NCI-H1694 (cell line): ENCODE data around the gene DYSF.
A peak's percentile ranks its signal among the peaks of the same experiment; 100 is the strongest.

Source experiments
- DNase-seq: peaks from one replicate; lab custom pipeline; 2025; lab: John Stamatoyannopoulos, UW

Gene DYSF

DNA sequence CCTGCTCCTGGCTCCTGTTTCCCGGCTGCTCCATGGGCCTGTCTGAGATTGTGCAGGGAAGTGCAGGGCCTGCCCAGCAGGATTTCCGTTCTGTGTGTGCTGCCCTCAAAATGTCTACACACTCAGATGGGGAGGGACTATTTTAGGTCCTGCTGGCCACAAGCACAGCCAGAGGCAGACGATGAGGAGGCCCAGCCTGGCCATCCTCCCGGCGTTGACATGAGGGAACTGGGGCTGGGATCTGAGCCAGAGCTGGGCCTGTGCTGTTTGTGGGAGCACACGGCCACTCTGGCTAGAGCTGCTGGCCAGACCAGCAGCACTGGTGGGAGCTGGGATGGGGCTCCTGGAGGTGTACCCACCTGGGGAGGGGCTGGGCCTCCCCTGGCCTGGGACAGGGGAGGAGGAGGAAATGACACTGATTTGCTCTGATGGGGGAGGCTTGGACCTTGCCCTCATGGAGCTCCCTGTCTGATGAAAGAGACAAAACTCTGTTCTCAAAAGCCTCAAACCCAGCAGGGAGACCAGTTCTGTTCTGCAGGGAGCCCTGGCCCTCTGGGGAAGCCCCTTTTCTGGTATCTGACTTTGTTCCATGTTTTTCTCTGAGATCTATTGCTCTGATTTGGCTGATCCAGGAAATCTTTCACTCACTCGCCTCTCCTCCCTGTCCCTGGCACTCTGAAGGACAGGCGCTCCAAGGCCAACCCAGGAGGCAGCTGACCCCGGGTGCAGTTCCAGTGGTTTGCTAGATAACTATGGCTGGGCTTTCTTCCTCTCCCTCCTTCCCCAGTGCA is 161.8 kb downstream of the DYSF start:
- DNase-seq, result no peak

DNA sequence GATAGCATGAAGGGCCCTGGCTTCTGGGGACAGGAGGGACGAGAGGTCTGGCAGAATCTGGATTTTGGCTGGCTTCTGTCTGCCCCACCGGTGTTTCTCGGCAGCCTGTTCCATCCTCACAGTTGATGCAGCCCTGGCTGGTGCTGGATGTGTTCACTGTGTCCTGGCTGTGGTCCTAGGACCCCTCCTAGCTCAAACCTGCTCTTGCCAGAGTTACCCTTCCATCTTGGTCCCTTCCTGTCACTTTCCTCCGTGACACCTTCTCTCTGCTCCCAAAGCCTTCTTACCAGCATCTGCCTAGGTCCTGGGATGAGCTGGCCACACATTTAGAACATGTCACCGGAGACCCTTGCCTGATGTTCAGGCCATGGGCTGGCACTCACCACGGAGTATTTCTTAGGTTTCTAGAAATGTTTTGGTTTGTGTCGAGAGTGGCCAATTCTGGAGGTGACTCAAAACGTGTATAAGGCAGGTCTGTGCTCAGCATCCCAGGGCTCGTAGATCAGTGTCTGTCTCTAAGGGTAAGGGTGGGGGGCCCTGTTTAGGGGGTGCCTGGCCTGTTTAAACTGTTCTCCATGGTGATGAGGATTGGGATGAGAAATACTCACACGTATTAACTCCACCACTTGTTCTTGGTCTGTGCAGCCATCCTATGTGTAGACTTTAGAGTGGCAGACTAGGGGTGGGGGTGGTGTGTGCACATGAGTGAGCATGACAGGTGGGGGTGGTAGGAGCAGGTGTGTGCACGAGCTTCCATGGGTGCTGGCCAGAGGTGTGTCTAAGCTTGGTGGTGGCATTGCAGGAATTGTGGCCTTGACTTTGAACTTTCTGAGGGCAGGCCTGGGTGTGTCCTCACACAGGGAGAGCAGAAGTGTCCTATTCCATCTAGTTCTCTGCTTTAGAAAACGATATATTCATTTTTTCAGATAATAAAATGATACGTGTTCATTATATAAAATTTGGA is 162.7 kb downstream of the DYSF start:
- no peak for DNase-seq

DNA sequence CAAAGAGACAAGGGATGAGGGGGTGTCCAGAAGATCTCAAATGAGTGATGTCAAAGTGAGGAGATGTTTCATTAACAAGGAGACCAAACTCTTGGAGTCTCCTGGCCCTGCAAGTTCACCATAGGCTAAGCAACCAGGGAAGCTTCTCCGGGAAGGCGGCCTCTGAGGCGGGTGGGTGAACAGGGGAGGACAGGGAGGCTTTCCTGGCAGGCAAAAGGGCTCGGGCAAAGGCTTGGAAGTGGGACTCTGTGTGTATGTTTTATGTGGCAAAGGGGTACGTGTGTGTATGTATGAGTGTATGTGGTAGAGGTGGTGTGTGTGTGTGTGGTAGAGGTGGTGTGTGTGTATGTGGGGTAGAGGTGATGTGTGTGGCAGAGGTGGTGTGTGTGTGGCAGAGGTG is 163.9 kb downstream of the DYSF start:
- DNase-seq, result no peak

DNA sequence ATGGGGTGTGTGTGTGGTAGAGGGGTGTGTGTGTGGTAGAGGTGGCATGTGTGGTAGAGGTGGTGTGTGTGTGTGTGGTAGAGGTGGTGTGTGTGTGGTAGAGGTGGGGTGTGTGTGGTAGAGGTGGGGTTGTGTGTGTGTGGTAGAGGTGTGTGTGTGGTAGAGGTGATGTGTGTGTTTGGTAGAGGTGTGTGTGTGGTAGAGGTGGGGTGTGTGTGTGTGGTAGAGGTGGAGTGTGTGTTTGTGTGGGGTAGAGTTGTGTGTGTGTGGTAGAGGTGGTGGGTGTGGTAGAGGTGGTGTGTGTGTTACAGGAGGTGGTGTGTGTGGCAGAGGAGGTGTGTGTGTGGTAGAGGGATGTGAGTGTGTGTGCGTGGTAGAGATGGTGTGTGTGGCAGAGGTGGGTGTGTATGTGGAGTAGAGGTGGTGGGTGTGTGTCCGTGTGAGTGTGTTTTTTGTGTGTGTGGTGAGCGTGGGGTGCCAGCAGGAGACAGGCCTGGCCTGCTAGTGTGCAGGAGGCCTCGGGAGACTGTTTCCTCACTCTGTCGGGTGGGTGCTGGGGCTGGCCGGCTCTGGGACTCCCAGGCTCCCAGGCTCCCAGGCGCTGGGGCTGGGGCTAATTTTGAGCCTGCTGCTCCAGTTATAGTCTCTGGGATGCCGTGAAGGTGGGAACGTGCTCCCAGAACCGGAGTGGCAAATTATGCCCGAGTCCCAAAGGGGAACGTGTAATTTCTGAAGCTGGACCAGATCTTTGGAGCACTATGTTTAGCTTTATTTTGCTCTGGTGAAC is 165.2 kb downstream of the DYSF start:
- DNase-seq, result no peak

DNA sequence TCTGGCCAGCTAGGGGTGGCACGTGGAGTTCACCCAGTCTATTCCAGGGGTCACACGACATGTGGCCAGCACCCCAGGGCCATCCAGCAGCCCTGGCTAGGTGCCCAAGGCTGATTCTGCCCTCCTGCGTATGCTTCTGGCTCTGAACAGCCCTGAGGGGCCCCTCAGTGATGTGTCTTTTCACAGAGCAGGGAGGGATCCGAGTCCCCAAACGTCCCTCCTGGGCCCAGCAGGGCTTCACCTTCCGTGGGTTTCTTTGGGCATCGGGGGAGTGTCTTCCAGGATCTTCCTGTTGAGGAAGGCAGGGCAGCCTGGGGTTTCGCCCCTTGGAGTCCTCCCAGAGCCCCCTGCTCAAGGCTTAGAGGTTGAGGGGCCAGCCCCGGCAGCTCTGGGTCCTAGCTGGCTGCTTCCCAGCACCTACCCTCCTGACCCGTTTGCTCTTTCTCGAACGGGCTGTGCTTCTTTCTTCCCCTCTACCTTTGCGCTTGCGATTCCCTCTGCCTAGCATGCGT is 165.9 kb downstream of the DYSF start:
- DNase-seq, result no peak

DNA sequence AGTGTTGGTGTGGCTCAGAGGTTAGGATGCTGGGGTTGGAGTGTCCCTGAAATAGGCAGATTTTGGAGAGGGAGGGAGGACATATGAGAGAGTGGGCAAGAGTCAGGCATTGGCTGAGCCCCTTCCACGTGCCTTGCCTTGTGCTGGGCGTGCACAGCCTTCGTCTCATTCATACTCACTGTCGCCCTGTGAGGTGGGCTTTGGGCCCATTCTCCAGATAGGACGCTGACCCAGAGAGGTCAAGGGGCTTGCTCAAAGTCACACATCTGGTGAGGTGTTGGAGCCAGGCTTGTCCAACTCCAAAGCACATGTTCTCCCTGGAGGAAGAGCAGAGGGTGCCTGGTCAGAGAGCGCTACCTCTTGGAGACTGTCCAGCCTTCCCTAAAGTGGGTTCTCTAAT is 166.8 kb downstream of the DYSF start:
- no peak for DNase-seq

DNA sequence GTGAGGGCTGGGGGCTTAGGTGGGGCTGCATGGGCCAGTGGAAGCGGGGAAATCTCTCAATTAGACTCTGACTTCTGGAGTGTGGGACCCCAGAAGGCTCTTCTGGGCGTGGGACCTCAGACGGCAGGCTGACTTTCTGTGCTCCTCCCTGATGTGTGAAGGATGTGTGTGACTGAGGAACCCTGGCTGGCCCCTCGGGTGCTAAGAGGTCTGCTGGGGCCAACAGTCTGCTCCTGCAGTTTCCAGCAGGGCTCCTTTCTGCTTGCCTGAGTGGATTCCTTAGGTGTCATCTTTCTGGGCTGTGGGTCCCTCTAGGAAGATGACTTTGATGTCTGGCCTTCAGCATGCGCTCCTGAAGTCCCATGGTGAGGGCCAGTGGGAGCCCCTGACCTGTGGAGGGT is 167.5 kb downstream of the DYSF start:
- no peak for DNase-seq

DNA sequence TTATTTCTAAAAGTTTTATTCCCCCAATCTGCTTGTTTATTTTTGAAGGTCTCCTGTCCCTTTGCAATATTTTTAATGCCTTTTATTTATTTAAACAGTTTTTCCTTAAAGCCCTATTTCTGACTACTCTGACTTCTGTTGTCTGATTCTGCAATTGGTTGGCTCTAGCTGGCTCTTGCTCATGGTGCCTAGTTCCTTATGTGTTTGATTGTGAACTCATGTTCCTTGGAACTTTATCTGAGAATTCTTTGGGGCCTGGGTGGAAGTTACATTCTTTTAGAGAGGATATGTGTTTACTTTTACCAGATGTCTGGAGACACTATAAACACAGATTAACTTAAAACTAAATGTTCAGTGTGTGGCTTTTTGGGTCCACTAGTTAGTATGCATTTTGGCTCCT is 175.9 kb downstream of the DYSF start:
- no peak for DNase-seq

DNA sequence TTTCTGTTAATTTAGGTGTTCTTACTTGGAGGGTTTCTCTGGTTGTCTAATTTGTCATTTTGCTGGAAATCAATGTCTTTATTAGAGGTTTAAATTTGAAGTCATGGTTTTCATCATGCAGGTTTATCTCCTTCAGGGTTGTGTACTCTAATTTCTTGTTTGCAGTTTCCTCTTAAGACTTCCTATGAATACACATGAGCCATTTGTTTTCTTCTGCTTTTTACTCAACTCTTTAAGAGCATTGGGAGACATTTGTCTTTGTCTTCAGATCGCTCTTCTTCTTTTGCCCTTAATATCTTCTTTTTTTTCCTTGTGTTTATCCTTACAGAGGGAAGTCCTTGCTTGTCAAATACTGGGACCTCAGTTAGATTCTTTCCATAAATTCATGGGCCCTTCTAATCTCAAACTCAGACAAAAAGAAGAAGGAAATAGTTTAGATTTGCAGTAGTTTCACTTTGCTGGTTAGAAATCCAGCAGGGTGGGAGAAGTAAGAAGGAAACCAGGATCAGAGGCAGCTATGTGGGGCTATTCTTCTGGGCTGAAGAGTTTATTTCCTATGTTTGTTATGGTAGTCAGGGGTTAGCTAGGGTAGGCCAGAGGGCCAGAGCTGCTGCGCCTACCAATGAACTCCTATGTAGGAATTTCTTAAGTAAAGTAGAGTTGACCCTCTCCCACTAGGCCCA is 176.6 kb downstream of the DYSF start:
- DNase-seq, result no peak

DNA sequence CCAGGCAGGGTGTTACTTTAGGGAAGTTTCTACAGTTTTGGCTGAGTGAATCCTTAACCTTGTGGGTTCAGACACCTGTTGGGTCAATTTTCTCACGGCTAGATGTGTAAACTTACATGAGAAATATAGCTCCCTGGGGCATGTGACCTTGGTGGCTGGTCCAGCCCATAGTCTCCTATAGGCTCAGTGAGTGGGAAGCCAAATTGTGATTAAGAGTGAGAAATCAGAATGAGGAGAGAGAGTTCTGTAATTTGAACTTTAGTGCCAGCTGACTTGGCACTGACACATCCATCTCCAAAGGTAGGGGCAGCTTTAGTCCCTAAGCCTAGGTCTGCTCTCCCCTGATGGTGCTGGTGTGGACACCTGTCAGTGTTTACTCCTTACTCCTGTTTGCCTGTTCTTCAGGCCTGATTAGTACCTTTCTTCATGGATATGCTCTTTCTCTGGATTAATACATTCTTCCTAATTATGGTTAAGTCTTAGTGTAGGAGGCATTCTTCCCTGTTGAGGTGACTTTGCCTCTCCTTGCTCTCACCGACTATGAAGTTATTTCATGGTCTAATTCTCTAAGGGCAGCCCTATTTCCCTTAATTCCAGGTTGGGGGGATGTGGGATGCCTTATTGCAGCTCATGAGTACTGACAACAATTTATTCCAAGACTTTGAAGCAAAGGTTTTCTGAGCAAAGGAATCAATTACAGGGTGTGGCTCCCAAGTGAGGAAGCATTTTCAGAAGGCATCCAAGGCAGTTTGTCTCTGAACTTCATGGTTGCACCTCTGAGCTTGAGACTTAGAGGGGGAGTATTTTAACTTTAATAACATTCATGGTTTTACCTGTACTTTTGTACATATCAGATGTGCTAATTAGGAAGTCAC is 177.3 kb downstream of the DYSF start:
- DNase-seq, result no peak

DNA sequence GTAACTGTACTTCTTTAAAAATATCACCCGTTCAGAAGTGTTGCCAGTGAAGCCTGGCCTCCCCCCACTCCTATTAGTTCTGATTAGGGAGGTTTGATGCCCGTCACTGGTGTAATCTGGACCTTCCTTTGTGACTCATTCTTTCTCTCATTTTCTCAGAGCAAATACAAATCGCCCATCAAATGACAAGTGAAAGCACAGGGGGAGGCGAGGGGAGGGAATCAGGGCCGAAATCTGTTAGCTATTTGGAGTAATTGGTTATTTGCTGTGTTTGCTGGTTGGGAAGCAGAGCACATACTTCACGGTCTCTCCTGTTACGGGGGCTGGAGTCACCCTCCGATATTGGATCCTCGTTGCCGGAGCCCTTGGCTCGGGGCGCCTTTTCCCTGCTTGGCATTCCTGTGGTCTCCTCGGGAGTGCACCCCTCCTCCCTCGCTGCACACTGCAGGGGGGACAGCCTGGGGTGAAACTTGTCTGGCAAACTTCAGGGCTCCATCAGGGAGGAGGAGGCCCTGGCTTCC is 178.1 kb downstream of the DYSF start:
- no peak for DNase-seq

DNA sequence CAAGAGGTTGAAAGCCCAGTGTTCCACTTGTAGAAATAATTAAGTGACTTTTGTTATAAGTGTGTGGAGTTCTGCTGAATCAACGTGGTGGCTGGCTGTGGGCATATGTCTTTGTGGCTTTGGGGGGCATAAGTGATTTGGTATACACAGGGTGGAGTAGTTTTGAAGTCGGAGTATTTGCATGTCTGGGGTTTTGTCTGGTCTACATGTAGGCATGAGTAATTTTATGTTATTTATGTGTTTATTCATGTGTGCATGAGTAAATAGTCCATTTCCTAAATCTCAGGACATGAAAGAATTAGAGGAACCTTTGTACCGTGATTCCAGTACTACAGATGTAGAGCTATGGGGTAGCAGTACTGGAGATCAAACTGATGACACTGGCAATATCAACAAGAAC is 179.7 kb downstream of the DYSF start:
- DNase-seq, result no peak

DNA sequence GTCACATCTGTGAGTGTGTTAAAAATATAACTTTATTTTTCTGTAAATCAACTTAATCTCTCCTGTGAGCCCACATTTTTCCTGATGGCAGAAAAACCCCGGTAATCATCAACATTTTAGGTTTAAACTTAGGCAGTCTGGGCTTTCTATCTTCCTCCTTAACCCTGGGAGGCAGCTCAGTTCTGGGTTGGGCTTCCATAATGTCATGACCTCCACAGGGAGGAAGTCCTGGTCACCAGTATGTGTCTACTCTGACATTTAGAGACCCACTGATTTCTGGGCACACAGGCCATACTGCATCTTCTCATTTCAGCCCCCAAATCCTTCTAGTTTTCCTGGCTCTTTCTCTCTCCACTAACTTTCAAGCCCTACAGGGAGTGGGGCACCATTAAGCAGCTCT is 181.2 kb downstream of the DYSF start:
- no peak for DNase-seq

DNA sequence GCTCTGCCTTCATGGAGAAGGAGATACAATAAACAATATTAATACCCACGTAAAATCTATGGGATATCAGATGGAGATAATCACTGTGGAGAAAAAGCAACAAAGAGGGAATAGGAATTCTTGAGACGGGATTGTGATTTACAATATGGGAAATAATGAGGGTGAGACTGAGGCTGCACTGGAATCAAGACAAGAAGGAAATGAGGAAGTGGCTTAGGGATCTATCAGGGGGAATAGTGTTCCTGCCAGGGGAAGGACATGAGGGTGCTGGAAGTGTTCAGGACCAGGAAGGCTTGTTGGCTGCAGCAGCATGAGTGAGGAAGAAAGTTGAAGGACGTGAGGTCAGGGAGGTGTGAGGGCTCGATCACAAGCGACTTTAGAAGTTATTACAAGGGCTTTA is 182.4 kb downstream of the DYSF start:
- no peak for DNase-seq

DNA sequence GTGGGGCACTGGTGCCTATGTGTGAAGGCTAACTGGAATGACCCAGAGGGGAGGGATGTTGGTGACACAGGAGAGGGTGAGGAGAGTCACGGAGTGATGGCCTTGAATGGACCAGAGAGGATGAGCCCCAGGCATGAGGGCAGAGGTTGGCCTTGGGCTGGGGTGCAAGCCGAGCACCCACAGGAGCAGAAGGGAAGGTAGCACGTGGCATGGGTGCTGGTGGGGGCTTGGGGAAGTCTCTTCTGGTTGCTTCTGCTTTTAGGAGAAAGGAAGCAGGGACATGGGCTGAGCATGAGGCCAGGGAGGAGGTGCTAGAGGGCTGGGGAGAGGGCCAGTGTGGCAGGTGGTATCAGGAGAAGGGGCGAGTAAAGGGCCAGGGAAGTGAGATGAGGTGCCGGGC is 183.8 kb downstream of the DYSF start:
- DNase-seq, result no peak

DNA sequence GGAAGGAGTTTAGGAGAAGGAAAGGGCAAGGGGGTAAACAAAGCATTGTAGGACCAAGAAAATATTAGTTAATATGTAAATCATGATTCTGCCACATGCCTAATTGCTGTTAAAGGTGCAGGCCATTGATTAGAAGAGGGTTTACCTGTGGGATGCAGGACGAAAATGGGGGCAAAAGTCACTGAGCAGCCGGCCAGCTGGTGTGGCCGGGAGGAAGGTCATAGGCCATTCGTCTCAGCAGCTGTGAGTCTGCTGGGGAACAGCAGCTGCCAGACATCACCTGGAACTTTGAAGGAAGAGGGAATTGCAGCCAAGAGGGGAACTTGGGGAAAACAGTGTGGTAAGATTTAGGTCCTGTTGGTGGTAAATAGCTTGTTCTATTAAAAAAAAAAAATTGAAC is 184.4 kb downstream of the DYSF start:
- DNase-seq, result no peak

DNA sequence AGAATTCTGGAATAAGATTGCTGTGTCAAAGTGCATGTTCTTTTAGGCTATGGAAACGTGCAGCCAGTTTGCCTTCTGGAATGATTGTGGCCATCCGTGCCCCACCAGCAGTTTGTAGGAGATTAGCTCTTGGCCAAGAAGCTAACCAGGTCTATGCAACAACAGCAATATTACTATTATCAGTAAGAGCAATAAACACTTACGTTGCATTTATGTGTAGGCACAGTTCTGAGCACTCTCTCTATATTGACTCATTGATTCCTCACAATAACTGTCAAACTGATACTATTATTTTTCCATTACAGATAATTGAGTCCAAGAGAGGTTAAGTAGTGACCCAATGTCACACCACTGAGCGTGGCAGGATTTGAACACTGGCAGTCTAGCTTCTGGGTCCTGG is 186.4 kb downstream of the DYSF start:
- no peak for DNase-seq

DNA sequence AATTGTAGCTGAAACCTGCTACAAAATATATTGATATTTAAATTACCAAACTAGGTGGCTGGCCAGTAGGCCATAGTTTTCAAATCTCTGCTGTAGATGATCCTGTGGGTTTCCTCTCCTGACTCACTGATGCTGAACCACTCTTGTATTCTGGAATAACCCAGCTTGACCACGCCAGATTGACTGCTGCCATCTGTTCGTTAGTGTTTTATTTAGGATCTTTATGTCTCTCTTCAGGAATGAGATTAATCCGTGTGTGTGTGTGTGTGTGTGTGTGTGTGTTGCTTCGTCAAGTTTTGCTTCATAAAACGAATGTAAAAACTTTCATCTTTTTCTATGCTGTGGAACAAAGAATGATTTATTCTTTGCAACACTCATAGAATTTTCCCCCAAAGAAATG is 187.1 kb downstream of the DYSF start:
- DNase-seq, result peak; percentile 23

DNA sequence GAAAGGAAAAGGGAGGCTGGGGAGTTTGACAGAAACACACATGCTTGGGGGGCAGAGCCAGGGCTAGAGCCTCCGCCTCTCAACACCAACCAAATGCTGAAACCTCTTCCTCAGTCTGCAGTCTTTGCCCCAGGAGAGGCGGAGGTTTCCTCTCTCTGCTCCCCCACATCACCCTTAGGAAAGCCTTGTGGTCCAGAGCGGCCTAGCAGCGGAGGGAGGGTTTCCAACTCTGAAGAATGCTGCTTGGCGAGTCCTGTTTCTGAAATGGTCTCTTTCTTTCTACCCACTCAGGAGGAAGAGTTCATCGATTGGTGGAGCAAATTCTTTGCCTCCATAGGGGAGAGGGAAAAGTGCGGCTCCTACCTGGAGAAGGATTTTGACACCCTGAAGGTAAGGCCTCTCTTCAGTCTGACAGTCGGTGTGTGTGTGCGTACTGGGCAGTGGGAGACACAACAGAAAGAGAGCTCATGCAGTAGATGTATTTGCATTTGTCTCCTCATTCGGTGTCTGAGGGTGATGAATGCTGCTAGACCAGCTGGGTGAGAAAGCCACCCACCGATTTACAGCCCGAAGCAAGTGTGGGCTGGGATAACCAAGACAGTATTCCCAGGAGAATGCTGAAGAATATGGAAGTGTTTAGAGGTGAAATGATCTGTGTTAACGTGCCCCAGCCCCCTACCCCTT is 190.5 kb downstream of the DYSF start:
- DNase-seq, result no peak

DNA sequence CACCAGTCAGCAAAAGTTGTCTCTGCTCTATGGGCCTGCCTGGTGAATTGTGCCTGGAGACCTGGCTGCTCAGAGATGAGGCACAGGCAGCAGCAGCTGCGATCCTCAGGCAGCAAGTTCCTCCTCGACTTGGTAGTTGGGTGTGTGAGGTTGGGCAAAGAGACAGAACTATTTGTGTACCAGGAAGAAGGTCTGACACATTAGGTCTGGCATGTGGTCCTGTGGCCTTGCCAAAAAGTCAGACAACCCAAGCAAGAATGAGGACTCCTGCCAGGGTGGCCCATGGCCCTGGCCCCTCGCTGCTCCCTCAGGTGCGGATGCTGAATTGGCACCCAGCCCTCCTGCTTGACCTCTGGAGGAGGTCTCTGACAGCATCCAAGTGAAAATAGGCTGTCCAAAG is 192.7 kb downstream of the DYSF start:
- no peak for DNase-seq
